Stimulated activated memory B cell treated with anti-CD40 and anti-IgM and Interleukin-4, amounts not matched to agents 10 μg/mL and 1 μg/mL and 100 μg/mL, for 72 hours (primary cell): ENCODE data around the gene NME4.
A peak's percentile ranks its signal among the peaks of the same experiment; 100 is the strongest.
"Not testable (repeated sequence)": the region's sequence is repeated elsewhere in the genome, so short reads cannot be mapped to it uniquely, and the experiment has no call there.

ENCODE experiments used
- ATAC-seq: fragments of 150-1000 bp; cut with Tn5 transposase; 2 replicates; pipeline ENCODE4 v1.10.0; 2021
- H3K27ac Mint-ChIP-seq: one replicate; pipeline ENCODE4 v1.8.0; 2022; ENCODE audit warnings: mild to moderate bottlenecking, mixed read lengths
- H3K27me3 Mint-ChIP-seq: one replicate; pipeline ENCODE4 v1.8.0; 2022; ENCODE audit warnings: mixed read lengths
- H3K36me3 Mint-ChIP-seq: one replicate; pipeline ENCODE4 v1.8.0; 2022; ENCODE audit warnings: mixed read lengths
- H3K4me1 Mint-ChIP-seq: one replicate; pipeline ENCODE4 v1.8.0; 2022; ENCODE audit warnings: mixed read lengths
- H3K4me3 Mint-ChIP-seq: one replicate; pipeline ENCODE4 v1.8.0; 2022; ENCODE audit warnings: mild to moderate bottlenecking, moderate library complexity, mixed read lengths
- H3K9me3 Mint-ChIP-seq: one replicate; pipeline ENCODE4 v1.8.0; 2022; ENCODE audit warnings: mixed read lengths

NME4 gene

DNA sequence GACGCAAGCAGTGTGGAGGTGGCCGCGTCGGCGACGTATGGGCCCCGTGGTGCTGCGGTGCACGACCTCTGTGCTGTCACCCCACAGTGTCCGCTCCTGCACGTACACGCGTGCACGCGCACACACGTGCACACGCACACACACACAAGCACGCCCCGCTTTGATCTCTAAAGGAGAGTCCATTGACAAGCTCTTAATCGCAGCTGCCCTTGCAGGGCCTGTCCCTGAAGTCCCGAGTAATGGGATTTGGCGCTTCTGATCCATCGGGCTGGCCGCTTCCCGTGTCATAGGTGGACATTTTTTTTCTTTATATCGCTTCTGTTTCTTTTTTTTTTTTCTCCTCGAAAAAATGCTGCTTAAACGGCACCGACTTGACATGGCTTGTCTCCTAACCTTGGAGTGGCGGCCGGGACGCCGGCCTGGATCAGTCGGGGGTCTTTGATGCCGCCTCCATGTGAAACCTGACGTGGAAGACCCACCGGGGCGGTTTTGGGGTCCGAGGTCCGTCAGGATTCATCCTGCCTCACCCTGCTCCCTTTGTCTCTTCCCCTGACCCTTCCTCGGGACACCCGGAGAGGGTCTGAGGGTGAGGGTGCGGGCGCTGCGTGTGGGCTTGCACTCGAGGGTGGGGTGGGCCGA, 36.2 kb upstream of the NME4 start:
- no peak overlapping the region for H3K27ac Mint-ChIP-seq
- no peak overlapping the region for H3K4me3 Mint-ChIP-seq
- no peak for ATAC-seq

DNA sequence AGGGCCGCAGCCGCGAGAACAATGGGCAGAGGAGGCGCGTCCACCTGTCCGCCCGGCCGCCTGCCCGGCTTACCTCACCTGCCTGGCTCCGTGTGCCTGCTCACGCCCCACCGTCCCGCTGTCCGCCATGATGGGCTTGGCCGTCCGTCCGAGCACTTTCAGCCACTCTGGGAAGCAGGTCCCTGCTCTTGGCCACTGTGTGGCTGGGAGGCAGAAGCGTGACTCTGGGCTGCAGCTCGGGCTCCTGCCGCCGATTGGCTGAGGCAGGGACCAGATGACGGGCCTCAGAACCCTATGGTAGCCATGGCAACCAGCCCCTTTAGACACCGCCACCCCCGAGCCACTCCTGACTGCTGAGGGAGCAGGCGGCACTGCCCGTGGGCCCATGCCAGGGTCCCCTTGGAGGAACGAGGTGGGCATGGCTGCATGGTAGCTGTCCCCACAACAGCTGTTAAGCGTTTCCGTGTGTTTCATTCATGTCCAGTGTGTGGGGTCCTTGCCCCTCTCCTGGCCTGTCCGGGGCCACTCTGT, 35.6 kb upstream of the NME4 start:
- H3K27me3 Mint-ChIP-seq, result peaks cover 36% of the 10 kb centered on the region

More for the DNA sequence above, 36.2 kb upstream of the NME4 start:
- peaks cover 36% of the 10 kb centered on the region for H3K27me3 Mint-ChIP-seq
- no peaks in the 10 kb centered on the region for H3K36me3 Mint-ChIP-seq
- no peaks in the 10 kb centered on the region for H3K9me3 Mint-ChIP-seq
- H3K4me1 Mint-ChIP-seq, result peaks cover 9% of the 10 kb centered on the region

DNA sequence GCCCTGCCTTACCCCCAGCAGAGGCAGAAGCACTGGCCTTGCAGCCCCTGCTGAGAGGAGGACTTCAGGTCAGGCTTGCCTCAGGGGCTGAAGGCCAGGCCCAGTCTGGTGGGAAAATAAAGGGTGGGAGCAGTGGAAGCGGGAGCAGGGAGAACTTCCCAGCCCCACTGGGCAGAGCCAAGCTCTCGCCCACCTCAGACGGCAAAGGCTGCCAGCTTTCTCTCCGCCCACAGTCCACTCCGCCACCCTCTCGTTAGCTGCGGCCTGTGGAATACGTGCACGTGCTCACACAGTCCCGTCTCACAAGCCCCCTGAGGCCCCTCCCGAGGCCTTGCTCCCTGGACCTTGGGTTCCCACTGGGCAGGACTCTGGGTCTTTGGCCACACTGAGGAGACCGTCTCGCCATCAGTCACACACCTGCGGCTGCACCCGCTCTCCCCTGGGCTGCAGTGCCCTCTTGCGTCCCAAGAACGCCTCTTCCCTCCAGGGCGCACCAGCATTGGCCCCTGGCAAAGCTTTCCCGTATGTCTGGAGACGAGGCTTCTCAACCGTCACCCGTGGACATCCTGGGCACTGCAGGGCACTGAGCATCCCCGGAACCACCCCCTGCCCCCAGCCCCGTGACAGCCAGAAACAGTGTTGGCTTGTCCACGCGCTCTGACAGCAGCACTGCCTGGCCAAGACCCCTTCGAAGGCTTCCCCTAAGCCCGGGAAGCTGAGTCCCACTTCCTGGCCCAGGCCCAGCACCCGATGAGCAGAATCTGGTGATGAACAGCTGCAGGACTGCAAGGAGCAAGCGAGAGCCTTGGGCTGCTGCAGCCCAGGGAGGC, 34.9 kb upstream of the NME4 start:
- H3K9me3 Mint-ChIP-seq, result no peaks in the 10 kb centered on the region
- H3K27ac Mint-ChIP-seq, result no peak overlapping the region
- peaks cover 9% of the 10 kb centered on the region for H3K4me1 Mint-ChIP-seq
- peak; percentile 85 for ATAC-seq
- peak overlapping the region; percentile 1 for H3K4me3 Mint-ChIP-seq
- peaks cover 36% of the 10 kb centered on the region for H3K27me3 Mint-ChIP-seq
- H3K36me3 Mint-ChIP-seq, result peaks cover 7% of the 10 kb centered on the region

More for the DNA sequence above, 35.6 kb upstream of the NME4 start:
- Mint-ChIP-seq H3K27ac (no peak overlapping the region), H3K4me3 (no peak overlapping the region), H3K36me3 (peaks cover under 1% of the 10 kb centered on the region), H3K4me1 (peaks cover 9% of the 10 kb centered on the region), H3K9me3 (no peaks in the 10 kb centered on the region)
- no peak for ATAC-seq

DNA sequence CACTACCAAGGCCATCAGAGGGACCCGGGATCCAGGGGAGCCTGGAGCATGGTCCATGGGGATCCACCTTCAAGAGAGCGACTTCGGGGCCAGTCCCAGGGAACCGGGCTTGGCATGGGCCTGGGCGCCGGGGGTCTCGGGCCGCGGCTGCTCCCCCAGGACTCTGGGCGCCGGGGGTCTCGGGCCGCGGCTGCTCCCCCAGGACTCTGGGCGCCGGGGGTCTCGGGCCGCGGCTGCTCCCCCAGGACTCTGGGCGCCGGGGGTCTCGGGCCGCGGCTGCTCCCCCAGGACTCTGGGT, 34.3 kb upstream of the NME4 start:
- H3K9me3 Mint-ChIP-seq, H3K4me3 Mint-ChIP-seq, H3K27ac Mint-ChIP-seq, H3K4me1 Mint-ChIP-seq, ATAC-seq: not testable (repeated sequence)
- H3K27me3 Mint-ChIP-seq, result peaks cover 36% of the 10 kb centered on the region
- H3K36me3 Mint-ChIP-seq, result peaks cover 13% of the 10 kb centered on the region

DNA sequence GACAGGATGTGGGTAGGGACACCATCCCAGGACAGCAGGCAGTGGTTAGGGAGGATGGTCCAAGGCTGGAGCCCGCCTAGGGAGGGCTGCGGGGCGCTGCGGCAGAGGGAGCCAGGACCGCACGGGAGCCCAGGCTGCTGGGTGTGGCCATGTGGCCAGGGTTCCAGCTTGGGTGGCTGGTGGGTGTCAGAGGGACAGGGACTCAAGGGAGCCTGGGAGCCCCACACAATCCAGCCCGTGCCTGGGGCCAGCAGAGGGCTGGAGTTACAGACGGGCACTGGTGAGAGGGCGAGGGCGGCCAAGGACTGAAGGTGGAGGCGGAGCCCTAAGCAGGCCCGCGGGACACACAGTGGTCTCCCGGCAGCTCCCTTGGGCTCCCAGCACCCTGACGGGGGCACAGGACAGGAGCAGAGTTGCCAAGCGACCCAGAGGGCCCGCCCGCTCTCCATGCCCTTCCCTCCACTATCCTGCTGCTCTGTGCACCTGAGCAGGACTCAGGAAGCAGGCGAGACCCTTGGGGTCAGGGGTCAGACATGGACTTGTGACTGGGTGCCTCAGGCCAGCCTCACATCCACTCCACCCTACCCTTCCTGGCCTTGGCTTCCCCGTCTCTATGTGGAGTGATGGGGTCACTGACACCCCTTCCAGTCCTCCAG, 33.8 kb upstream of the NME4 start:
- Mint-ChIP-seq H3K36me3 (peaks cover 15% of the 10 kb centered on the region), H3K27me3 (peaks cover 36% of the 10 kb centered on the region), H3K4me3 (no peak overlapping the region), H3K9me3 (no peaks in the 10 kb centered on the region), H3K27ac (no peak overlapping the region), H3K4me1 (peaks cover 9% of the 10 kb centered on the region)
- ATAC-seq, result no peak

DNA sequence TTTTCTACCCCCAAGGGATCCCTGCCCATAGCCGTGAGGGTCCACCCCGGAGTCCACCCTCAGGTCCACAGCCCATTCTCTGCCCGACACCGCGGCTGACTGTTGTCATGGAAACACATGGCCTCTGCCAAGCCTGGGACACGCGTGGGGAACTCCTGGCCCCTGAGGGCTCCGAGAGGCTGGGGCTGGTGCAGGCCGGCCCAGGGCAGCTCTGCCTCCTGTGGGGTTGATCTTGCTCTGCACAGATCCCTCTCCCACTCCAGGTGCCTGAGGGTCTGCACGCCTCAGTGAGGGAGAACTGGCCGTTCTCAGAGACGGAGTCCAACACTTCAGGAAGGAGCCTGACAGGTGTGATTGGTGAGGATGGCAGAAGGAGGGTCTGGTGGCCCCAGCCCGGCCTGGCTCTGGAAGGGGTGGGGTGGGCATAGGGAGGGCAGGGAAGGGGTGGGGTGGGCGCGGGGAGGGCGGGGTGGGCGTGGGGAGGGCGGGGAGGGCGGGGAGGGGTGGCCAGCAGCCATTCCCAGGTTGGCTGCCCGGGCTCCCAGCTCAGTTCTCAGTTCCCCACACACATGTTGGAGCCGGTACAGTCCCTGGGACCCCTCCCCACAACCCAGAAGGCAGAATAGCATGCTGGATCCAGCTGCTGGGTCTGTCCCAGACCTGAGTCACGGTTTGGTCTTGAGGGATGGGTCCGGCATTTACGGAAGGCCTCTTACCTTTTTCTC, 33.1 kb upstream of the NME4 start:
- Mint-ChIP-seq H3K4me1 (peaks cover 9% of the 10 kb centered on the region), H3K27ac (no peak overlapping the region), H3K4me3 (no peak overlapping the region), H3K9me3 (no peaks in the 10 kb centered on the region), H3K36me3 (peaks cover 22% of the 10 kb centered on the region), H3K27me3 (peaks cover 36% of the 10 kb centered on the region)
- ATAC-seq, result no peak

DNA sequence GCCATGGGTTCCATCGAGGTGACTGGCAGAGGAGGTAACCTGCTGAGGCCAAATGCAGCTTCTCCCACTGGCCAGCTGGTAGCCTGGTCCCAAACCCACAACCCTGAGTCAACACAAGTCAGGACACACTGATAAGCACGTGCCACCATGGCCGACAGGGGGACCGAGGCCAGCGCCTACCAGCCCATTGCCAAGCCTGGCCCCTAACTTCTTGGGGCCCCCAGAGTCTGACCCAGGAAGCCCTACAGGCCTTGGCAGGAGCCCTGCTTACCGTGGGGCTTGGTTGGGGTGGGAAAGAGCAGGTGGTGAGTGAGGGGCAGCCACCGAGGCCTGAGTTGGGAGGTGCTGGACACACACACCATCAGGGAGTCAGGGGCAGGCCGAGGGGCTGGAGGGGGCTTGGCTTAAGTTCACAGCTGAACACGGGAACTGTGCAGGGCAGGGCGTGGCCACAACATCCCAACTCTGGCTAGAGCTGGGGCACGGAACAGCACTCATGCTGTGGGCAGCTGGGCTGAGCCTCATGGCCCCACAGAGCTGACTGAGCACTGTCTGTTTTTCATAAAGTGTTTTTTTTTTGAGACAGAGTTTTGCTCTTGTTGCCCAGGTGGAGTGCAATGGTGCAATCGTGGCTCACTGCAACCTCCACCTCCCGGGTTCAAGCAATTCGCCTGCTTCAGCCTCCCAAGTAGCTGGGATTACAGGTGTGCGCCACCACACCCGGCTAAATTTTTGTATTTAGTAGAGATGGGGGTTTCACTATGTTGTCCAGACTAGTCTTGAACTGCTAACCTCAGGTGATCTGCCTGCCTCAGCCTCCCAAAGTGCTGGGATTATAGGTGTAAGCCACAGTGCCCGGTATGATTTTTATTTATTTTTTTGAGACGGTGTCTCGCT, 32.2 kb upstream of the NME4 start:
- H3K4me3 Mint-ChIP-seq, result no peak overlapping the region
- no peak for ATAC-seq
- peaks cover 18% of the 10 kb centered on the region for H3K4me1 Mint-ChIP-seq
- no peak overlapping the region for H3K27ac Mint-ChIP-seq
- peaks cover 24% of the 10 kb centered on the region for H3K36me3 Mint-ChIP-seq
- H3K27me3 Mint-ChIP-seq, result peaks cover 36% of the 10 kb centered on the region
- H3K9me3 Mint-ChIP-seq, result no peaks in the 10 kb centered on the region

DNA sequence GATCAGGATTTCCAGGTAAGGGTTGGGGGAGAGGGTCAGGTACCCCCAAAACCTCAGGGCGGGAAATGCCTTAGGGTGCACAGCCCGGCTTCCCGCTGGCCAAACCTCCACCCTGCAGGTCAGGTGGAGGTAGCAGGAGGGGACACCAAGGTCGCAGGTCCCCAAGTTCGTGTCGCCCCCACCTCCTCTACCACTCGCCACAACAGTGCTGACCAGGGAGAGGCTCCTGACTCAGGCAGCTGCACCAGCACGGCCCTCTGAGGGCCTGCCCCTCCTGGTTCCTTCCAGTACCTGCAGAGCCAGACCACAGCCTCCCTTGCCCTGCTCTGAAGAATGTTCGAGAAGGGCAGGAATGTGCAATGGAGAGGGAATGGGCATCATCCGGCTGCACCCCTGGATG, 30.5 kb upstream of the NME4 start:
- Mint-ChIP-seq H3K27ac (no peak overlapping the region), H3K27me3 (peaks cover 29% of the 10 kb centered on the region), H3K9me3 (no peaks in the 10 kb centered on the region), H3K4me3 (no peak overlapping the region), H3K36me3 (peaks cover 30% of the 10 kb centered on the region), H3K4me1 (peaks cover 30% of the 10 kb centered on the region)
- ATAC-seq, result no peak

DNA sequence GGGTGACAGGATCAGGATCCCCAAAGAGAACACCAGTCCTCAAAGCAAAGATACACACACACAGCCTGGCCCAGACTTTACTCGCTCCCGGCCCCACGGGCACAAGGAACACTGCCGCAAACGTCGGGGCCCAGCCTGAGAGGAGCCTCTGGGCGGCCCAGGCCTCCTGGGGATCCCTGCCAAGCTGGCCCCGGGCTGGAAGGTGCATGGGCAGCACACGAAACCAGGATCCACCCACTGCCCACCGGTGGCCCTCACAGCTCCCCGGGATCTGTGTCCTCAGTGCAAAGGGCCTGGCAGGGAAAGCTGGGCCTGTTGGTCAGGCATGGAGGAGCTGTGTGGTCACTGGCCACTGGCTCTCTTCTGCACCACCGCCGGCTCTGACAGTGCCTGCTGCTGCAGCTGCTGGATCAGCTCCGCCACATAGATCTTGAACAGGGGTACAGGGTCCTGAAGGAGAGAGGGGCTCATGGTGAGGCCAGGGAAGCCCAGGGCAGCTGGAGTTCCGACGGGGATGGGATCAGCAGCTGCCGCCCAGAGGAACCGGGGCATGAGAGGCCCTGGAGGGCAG, 29.6 kb upstream of the NME4 start:
- Mint-ChIP-seq H3K27me3 (peaks cover 20% of the 10 kb centered on the region), H3K9me3 (no peaks in the 10 kb centered on the region), H3K4me3 (no peak overlapping the region), H3K4me1 (peaks cover 29% of the 10 kb centered on the region), H3K36me3 (peaks cover 39% of the 10 kb centered on the region), H3K27ac (no peak overlapping the region)
- ATAC-seq, result no peak

DNA sequence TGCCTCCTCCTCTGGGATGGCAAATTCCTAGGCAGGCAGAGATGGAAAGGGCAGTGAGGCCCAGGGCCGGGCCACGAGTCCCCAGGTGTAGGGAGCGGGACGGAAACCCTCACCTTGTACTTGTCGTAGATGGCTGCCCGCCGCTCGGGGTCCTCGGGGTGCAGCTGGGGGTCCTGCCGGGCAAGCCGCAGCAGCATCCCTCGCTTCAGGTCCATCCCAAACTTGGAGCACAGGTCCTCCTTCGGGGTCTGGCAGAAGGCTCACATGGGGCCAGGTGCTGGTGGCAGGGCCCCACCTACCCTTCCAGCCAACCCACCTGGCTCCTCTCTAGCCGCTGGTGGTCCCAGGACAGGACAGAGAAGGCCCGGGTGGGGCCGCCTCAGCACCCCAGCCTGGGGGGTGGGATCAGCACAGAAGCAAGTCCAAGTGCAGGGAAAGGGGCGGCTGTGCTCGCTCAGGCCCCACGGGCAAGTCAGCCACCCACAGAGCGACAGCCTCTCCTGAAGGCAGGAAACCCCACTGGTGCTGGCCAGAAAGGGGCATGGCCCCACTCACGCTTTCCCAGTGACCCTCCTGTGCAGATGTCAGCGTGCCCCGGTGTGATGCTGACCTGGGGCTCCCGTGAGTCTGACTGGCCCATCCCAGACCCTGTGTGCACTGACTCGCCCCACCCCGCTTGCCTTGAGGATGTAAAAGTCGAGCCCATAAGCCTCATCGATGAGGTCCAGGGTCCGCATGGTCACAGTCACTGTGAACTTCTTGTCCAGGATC, 28.4 kb upstream of the NME4 start:
- Mint-ChIP-seq H3K27me3 (peaks cover 12% of the 10 kb centered on the region), H3K27ac (no peak overlapping the region), H3K36me3 (peaks cover 44% of the 10 kb centered on the region), H3K9me3 (no peaks in the 10 kb centered on the region), H3K4me3 (no peak overlapping the region), H3K4me1 (peaks cover 27% of the 10 kb centered on the region)
- ATAC-seq, result no peak

DNA sequence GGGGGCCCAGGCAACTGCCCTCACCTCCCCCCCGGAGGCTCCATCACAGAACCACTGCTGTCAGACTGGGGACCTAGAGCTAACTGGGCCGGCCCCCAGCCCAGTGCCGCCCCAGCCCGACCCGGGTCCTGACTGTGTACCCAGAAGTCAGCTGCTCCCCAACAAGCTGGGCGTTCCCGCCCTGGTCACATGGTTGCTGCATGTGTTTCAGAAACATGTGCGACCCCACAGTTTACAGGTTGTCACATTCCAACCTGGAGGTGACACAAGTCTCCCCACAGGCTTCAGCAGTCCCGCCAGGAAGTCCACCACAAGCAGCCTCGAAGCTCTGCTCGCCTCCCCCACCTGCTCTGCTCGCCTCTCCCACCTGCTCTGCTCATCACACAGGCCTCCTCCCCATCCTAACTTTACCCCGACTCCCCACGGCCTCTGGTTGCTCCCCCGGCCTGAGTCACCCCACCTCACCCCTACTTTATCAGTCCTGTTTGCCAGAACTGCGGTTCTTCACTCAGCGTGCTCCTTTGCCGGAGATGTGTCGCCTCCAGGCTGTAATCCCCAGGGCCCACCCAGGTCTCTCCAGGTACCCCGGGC, 27.6 kb upstream of the NME4 start:
- Mint-ChIP-seq H3K27me3 (peaks cover 4% of the 10 kb centered on the region), H3K36me3 (peaks cover 50% of the 10 kb centered on the region)

DNA sequence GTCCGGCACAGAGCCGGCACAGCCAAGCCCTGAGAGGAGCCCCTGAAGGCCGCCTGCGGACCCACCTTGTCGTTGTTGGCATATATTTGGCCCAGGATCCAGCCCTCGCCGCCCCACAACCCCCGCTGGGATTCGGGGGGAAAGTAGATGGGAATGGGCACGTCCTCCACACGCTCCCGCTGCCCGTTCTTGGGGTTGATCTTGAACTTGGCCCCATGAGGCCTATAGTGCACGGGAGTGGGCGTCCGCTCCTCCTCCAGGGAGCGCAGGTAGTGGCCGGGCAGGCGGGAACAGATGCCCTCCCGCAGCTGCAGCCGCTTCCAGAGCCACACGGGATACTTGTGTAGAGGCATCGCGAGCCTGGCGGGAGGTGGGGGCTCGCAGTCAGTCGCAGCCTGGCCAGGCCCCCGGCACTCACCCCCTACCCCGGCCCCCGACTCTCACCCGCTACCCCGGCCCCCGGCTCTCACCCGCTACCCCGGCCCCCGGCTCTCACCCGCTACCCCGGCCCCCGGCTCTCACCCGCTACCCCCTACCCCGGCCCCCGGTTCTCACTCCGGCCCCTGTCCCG, 27.0 kb upstream of the NME4 start:
- H3K27me3 Mint-ChIP-seq, result no peaks in the 10 kb centered on the region
- peak overlapping the region; percentile 95 for H3K27ac Mint-ChIP-seq
- no peak for ATAC-seq
- no peaks in the 10 kb centered on the region for H3K9me3 Mint-ChIP-seq
- H3K4me1 Mint-ChIP-seq, result peaks cover 27% of the 10 kb centered on the region
- peak overlapping the region; percentile 96 for H3K4me3 Mint-ChIP-seq
- H3K36me3 Mint-ChIP-seq, result peaks cover 50% of the 10 kb centered on the region

More for the DNA sequence above, 27.6 kb upstream of the NME4 start:
- Mint-ChIP-seq H3K4me3 (peak overlapping the region; percentile 70), H3K27ac (peak overlapping the region; percentile 95), H3K9me3 (no peaks in the 10 kb centered on the region), H3K4me1 (peaks cover 27% of the 10 kb centered on the region)
- ATAC-seq, result no peak

DNA sequence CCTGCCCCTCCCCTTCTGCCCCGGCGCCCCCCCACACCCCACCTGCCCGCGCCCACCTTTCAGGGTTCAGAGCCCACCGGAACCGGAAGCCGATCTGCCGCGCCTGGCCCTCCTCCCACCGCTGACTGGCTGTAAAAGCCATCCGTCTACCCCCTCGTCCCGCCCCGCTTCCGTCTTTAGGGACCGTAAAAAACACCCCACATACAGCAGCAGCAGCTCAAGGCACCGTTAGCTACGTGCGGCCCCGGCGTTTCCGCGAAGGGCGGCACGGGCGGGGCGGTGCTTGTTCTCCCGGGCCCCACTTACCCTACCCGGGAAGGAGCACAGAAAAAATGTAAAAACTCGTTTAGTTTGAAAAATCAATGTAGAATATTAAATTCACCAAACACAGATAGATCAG, 26.6 kb upstream of the NME4 start, which contains the start of gene MRPL28:
Gene MRPL28 (minus strand): TSS at position 96 of the 400 bp plus-strand sequence. CDS start 320 bp downstream, outside the sequence.
- H3K4me3 Mint-ChIP-seq, result peak within 1 kb of the TSS; percentile 96
- ATAC-seq, result peak; percentile 96
- H3K9me3 Mint-ChIP-seq, result no peaks in the 10 kb centered on the region
- H3K27me3 Mint-ChIP-seq, result no peaks in the 10 kb centered on the region
- H3K27ac Mint-ChIP-seq, result peak within 1 kb of the TSS; percentile 95
- peaks cover 27% of the 10 kb centered on the region for H3K4me1 Mint-ChIP-seq
- peaks cover 50% of the 10 kb centered on the region for H3K36me3 Mint-ChIP-seq
